A549 (cell line): ENCODE results near the gene STRBP.

Source experiments
- CHD4 ChIP-seq: fragments of 200-600 bp; sonication (generic); IDR thresholded peaks from 2 replicates; pipeline ENCODE4 v1.6.1; 2016; ENCODE audit warnings: antibody characterized with exemption, mild to moderate bottlenecking, borderline replicate concordance
- HMGXB4 ChIP-seq: fragments of 250-450 bp; sonication (Bioruptor Pico); IDR thresholded peaks from 2 replicates; pipeline ENCODE4 v1.5.0; 2021; ENCODE audit warnings: mild to moderate bottlenecking, moderate library complexity, borderline replicate concordance
- TF ChIP-seq, protein P1 (sequence below): fragments of >200 bp; sonication (Bioruptor Twin); formaldehyde crosslinking; IDR thresholded peaks from 3 replicates; pipeline ENCODE4 v1.5.1; 2016

- TF ChIP-seq, protein P1, sequence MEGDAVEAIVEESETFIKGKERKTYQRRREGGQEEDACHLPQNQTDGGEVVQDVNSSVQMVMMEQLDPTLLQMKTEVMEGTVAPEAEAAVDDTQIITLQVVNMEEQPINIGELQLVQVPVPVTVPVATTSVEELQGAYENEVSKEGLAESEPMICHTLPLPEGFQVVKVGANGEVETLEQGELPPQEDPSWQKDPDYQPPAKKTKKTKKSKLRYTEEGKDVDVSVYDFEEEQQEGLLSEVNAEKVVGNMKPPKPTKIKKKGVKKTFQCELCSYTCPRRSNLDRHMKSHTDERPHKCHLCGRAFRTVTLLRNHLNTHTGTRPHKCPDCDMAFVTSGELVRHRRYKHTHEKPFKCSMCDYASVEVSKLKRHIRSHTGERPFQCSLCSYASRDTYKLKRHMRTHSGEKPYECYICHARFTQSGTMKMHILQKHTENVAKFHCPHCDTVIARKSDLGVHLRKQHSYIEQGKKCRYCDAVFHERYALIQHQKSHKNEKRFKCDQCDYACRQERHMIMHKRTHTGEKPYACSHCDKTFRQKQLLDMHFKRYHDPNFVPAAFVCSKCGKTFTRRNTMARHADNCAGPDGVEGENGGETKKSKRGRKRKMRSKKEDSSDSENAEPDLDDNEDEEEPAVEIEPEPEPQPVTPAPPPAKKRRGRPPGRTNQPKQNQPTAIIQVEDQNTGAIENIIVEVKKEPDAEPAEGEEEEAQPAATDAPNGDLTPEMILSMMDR: no peak
- TF ChIP-seq HMGXB4 (CRISPR knock-in tag) (no peak), CHD4 (no peak)
Measured at GRCh38 chr9:123281659-123282350, 13.4 kb upstream of the STRBP start.
